A673 (cell line): ENCODE measurements around the gene SNRPB2.

ENCODE experiments used
- CTCF ChIP-seq: fragments of 300-800, 200-600 bp; sonication (generic); conservative IDR thresholded peaks from 2 replicates; pipeline ENCODE4 v1.5.1; 2017; ENCODE audit warnings: low read depth, mild to moderate bottlenecking, antibody characterized with exemption, low read length, moderate library complexity, mixed read lengths
- EZH2 ChIP-seq: fragments of 200-600 bp; sonication (generic); IDR thresholded peaks from 2 replicates; pipeline ENCODE4 v1.6.1; 2017; ENCODE audit warnings: borderline replicate concordance, low read depth, mild to moderate bottlenecking, mixed read lengths, antibody characterized with exemption, low read length; ENCODE audit not compliant: poor library complexity, severe bottlenecking

- no peak for TF ChIP-seq CTCF
- no peak for TF ChIP-seq EZH2
Measured at GRCh38 chr20:16729565-16730460, at the start of gene SNRPB2.
